ENCODE results near the gene PRODH2.

The PRODH2 gene

DNA sequence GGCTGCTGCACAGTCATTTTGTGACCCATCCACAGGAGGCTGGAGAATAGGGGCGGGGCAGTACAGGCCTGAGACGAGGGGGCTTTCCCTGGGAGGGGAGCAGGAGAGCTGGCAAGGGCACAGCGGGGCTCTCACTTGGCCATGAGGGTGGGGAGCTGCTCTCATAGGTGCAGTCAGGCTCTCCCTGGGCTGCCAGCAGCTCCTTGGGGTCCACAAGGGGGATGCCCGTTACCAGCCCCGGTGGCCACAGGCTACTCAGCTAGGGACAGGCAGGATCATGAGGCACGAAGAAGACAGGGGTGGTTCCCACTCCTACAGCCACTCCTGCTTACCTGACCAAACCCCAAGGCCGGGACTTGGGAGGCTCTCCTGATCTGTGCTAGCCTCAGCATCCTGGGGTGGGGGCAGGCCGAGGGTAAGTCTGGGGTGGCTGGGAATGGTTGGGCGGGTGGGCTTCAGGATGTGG lies 20.8 kb downstream of the PRODH2 start:
- no peak overlapping the region for H3K27ac ChIP-seq
- peaks cover 24% of the 10 kb centered on the region for H3K27me3 ChIP-seq
- H3K9me3 ChIP-seq, result no peaks in the 10 kb centered on the region
- no peaks in the 10 kb centered on the region for H3K4me1 ChIP-seq (ENCODE audit: control insufficient read depth in 1 of 2, insufficient read depth in 1 of 2, low read depth in 1 of 2, low read length in 1 of 2)
- peaks cover 18% of the 10 kb centered on the region for H3K36me3 ChIP-seq
- no peak overlapping the region for H3K4me3 ChIP-seq (ENCODE audit: low read depth in 1 of 2, low read length in 1 of 2)
- TF ChIP-seq, protein P1, sequence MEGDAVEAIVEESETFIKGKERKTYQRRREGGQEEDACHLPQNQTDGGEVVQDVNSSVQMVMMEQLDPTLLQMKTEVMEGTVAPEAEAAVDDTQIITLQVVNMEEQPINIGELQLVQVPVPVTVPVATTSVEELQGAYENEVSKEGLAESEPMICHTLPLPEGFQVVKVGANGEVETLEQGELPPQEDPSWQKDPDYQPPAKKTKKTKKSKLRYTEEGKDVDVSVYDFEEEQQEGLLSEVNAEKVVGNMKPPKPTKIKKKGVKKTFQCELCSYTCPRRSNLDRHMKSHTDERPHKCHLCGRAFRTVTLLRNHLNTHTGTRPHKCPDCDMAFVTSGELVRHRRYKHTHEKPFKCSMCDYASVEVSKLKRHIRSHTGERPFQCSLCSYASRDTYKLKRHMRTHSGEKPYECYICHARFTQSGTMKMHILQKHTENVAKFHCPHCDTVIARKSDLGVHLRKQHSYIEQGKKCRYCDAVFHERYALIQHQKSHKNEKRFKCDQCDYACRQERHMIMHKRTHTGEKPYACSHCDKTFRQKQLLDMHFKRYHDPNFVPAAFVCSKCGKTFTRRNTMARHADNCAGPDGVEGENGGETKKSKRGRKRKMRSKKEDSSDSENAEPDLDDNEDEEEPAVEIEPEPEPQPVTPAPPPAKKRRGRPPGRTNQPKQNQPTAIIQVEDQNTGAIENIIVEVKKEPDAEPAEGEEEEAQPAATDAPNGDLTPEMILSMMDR (IDR thresholded peaks at IDR 0.05), result no peak

DNA sequence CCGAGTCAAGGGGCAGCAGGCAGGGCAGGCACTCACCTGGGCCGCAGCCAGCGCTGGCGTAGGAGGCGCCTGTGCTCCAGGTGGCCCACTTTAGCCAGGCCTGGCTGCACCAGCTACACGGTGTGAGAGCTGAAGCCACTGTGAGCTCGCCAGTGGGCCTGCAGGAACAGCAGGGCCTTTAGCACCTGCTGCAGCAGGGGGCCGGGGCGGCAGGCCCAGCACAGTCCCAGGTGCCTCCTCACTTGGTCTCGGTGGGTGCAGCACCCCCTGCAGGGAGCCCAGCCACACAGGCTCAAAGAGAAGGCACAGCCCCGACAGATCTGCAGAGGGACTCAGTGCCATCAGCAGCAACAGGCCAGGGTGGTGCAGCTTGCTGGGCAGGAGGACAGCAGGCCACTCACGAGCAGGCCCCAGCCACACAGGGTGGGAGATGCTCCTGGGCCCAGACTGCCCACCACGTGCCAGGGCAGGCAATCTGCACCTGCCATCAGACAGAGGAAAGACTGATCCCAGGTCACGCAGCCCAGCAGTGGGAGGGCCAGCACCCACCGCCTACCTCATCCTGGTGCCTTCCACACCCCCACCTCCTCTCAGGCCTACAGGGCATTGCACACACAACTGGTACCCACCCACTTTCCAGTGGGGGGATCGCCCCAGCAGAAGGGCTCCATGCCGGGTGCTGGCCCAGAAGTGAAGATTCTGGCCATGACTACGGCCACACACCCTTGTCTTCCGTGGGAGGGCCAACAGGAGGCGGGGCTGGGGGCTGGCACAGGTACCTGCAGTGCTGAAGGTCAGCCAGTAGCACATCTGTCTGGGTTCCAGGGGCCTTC lies 21.4 kb downstream of the PRODH2 start:
- TF ChIP-seq, protein P1 (IDR thresholded peaks at IDR 0.05), result no peak
- peaks cover 24% of the 10 kb centered on the region for H3K36me3 ChIP-seq
- no peak overlapping the region for H3K27ac ChIP-seq
- H3K9me3 ChIP-seq, result no peaks in the 10 kb centered on the region
- H3K4me1 ChIP-seq (ENCODE audit: control insufficient read depth in 1 of 2, insufficient read depth in 1 of 2, low read depth in 1 of 2, low read length in 1 of 2), result no peaks in the 10 kb centered on the region
- H3K27me3 ChIP-seq, result peaks cover 17% of the 10 kb centered on the region
- H3K4me3 ChIP-seq (ENCODE audit: low read depth in 1 of 2, low read length in 1 of 2), result no peak overlapping the region

DNA sequence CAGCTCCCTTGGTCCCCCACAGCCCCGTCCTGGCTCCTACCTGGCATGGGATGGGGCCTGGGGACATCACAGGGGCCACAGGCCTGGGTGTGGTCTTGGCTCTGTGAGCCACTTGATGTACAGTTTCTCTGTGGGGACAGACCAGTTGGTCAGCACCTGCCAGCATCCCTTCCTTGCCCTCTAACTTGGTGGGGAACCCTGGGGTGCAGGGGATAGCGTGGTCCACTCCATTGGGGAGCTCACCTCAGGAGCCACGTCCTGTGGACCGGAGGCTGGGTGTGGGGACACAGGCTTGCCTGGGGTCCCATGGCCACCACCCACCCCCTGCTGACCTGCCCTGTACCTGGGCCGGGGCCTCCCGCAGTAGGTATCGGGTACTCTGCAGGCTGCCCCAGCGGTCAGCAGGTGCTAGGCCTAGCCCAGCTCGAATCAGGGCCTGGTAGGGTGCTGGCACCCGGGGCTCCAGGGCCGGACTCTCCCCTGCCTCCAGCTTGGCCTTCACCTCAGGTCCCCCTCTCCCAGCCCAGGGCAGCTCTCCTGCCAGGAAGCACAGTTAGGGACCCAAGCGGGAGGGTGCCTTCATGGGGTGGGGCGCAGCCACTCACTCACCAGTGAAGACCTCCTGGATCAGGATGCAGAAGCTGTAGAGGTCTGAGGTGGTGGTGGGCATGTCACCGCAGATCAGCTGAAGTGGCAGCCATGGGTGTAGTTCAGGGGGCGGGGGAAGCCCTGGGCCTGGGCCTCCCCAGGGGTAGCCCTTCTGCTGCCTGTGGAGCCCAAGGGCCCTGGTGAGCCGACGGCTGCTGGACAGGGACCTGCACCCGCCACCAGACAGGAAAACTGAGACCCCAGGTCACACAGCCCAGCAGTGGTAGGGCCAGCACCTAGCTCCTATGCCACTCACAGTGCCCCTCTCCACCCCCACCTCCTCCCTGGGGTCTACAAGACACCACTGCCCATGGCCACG lies 22.4 kb downstream of the PRODH2 start:
- Histone ChIP-seq H3K9me3 (no peaks in the 10 kb centered on the region), H3K27me3 (peaks cover 8% of the 10 kb centered on the region), H3K4me1 (ENCODE audit: control insufficient read depth in 1 of 2, insufficient read depth in 1 of 2, low read depth in 1 of 2, low read length in 1 of 2) (no peaks in the 10 kb centered on the region), H3K36me3 (peaks cover 34% of the 10 kb centered on the region), H3K27ac (no peak overlapping the region), H3K4me3 (ENCODE audit: low read depth in 1 of 2, low read length in 1 of 2) (no peak overlapping the region)
- TF ChIP-seq, protein P1 (IDR thresholded peaks at IDR 0.05), result no peak

DNA sequence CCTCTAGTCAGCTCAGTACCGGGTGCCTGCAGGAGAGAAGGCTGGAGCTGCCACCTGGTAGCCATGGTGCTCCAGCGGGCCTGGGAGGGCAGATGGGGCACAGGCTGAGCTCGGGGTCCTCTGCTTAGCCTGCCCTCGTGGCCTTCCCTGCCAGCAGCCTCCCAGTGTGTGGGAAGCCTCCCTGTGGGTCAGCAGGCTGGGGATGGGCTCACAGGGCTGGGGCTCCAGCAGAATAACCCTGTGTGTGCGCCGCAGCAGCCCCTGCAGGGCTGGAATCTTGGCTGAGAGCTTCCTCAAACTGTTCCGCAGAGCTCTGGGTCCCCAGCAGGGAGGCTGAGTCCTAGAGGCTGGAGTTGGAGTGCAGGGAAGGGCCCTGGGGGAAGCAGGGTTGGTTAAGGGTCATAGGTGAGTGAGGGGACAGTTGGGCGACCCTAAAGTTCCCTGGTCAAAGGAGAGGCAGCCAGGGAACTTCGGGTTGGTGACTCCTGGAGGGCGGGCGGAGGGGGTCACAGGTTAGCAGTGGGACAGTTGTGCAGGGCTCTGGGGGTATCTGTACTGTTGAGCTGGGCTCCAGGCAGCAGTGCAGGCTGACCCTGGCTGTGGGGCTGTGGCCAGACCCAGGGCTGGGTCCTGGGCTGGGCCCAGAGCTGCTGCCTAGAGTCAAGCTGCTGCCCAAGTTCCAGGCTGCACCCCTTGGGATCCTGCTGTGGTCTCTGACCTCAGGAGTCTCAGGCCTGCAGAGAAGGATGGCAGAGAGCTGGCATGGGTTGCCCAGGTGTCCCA lies 23.3 kb downstream of the PRODH2 start:
- Histone ChIP-seq H3K9me3 (no peaks in the 10 kb centered on the region), H3K36me3 (peaks cover 42% of the 10 kb centered on the region), H3K27ac (no peak overlapping the region), H3K4me1 (ENCODE audit: control insufficient read depth in 1 of 2, insufficient read depth in 1 of 2, low read depth in 1 of 2, low read length in 1 of 2) (no peaks in the 10 kb centered on the region), H3K4me3 (ENCODE audit: low read depth in 1 of 2, low read length in 1 of 2) (no peak overlapping the region), H3K27me3 (no peaks in the 10 kb centered on the region)
- TF ChIP-seq, protein P1 (IDR thresholded peaks at IDR 0.05), result no peak

All from neutrophil (primary cell).